MM.1S (cell line): ENCODE results near the gene QPCTL.
"Not testable (repeated sequence)": the region's sequence is repeated elsewhere in the genome, so short reads cannot be mapped to it uniquely, and the experiment has no call there.

Source experiments
- EZH2 ChIP-seq: fragments of 300-600 bp; sonication (generic); optimal IDR thresholded peaks from 2 replicates; pipeline ENCODE3; 2017; ENCODE audit warnings: low read depth, mild to moderate bottlenecking, antibody characterized with exemption, low read length, mixed read lengths
- EZH2phosphoT487 ChIP-seq: fragments of 300-600 bp; sonication (generic); IDR thresholded peaks from 2 replicates; pipeline ENCODE4 v1.6.1; 2018; ENCODE audit warnings: antibody characterized with exemption, low read length
- TF ChIP-seq, protein P1 (sequence below): fragments of 300-600 bp; sonication (generic); IDR thresholded peaks from 2 replicates; pipeline ENCODE4 v1.5.1; 2016; ENCODE audit warnings: antibody characterized with exemption, low read length, mixed read lengths

- TF ChIP-seq EZH2, EZH2phosphoT487: not testable (repeated sequence)
- TF ChIP-seq, protein P1, sequence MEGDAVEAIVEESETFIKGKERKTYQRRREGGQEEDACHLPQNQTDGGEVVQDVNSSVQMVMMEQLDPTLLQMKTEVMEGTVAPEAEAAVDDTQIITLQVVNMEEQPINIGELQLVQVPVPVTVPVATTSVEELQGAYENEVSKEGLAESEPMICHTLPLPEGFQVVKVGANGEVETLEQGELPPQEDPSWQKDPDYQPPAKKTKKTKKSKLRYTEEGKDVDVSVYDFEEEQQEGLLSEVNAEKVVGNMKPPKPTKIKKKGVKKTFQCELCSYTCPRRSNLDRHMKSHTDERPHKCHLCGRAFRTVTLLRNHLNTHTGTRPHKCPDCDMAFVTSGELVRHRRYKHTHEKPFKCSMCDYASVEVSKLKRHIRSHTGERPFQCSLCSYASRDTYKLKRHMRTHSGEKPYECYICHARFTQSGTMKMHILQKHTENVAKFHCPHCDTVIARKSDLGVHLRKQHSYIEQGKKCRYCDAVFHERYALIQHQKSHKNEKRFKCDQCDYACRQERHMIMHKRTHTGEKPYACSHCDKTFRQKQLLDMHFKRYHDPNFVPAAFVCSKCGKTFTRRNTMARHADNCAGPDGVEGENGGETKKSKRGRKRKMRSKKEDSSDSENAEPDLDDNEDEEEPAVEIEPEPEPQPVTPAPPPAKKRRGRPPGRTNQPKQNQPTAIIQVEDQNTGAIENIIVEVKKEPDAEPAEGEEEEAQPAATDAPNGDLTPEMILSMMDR: not testable (repeated sequence)
Observed at GRCh38 chr19:45720065-45720464, 27.6 kb downstream of the QPCTL start.
